Caco-2 (cell line): ENCODE results near the gene C2CD3. TPM values are rescaled to one million over a fixed set of nuclear protein-coding genes. Genes with fewer than 3 reads are reported as not detected.

Experiments used
- BruUV-seq: library from RNA; stranded (reverse); fragments of 400-500 nt; replicated peaks from 2 replicates; lab custom pipeline; 2021; lab: Mats Ljungman, UMichigan
- CTCF ChIA-PET: fragments of 300-600 bp; sonication (Branson Sonifier 250); formaldehyde crosslinking; loops from one replicate; lab custom pipeline; 2022; ENCODE audit warnings: antibody characterized with exemption; lab: Charles Lee
- POLR2A ChIA-PET: fragments of 300-600 bp; sonication (Branson Sonifier 250); formaldehyde crosslinking; loops from one replicate; lab custom pipeline; 2022; ENCODE audit warnings: antibody characterized with exemption; lab: Charles Lee
- DNase-seq, 2 experiments: peaks; one replicate each; pipeline versions ENCODE4 v3.0.0 to v3.0.0-alpha.2; 2020 to 2022
- H3K27me3 ChIP-seq: replicated peaks from 2 replicates; pipeline ENCODE4 v1.6.0; 2011; ENCODE audit warnings: low read length; ENCODE audit not compliant: control insufficient read depth, insufficient read depth
- H3K36me3 ChIP-seq: 2 replicates; pipeline ENCODE4 v1.5.1; 2011; ENCODE audit warnings: low read length; ENCODE audit not compliant: control insufficient read depth, insufficient read depth
- H3K4me1 ChIP-seq: fragments of 250-450 bp; sonication (Bioruptor Pico); 2 replicates; pipeline ENCODE4 v1.5.1; 2020; ENCODE audit warnings: mild to moderate bottlenecking
- H3K4me3 ChIP-seq: 2 replicates; pipeline ENCODE4 v1.5.1; 2011; ENCODE audit warnings: low read depth, mild to moderate bottlenecking, control low read depth, low read length
- H3K9me3 ChIP-seq: fragments of 250-450 bp; sonication (Bioruptor Pico); 2 replicates; pipeline ENCODE4 v1.5.1; 2020; ENCODE audit warnings: mild to moderate bottlenecking, moderate library complexity
- H3K27ac Mint-ChIP-seq: one replicate; pipeline ENCODE4 v1.8.0; 2022; ENCODE audit warnings: mixed read lengths; ENCODE audit not compliant: unreplicated experiment
- H3K27me3 Mint-ChIP-seq: one replicate; pipeline ENCODE4 v1.8.0; 2022; ENCODE audit warnings: mixed read lengths; ENCODE audit not compliant: insufficient read depth, unreplicated experiment
- H3K36me3 Mint-ChIP-seq: one replicate; pipeline ENCODE4 v1.8.0; 2022; ENCODE audit warnings: mild to moderate bottlenecking, mixed read lengths; ENCODE audit not compliant: insufficient read depth, unreplicated experiment
- H3K4me1 Mint-ChIP-seq: one replicate; pipeline ENCODE4 v1.8.0; 2022; ENCODE audit warnings: low read depth, mixed read lengths; ENCODE audit not compliant: unreplicated experiment
- H3K4me3 Mint-ChIP-seq: one replicate; pipeline ENCODE4 v1.8.0; 2022; ENCODE audit warnings: mild to moderate bottlenecking, moderate library complexity, mixed read lengths; ENCODE audit not compliant: unreplicated experiment
- H3K9me3 Mint-ChIP-seq: one replicate; pipeline ENCODE4 v1.8.0; 2022; ENCODE audit warnings: mixed read lengths; ENCODE audit not compliant: unreplicated experiment
- intact Hi-C: fragments of 100-400 bp; cut with micrococcal nuclease; formaldehyde crosslinking; loops from one replicate; pipeline ENCODE4 v1.10.0; 2022; ENCODE audit not compliant: unreplicated experiment
- total RNA-seq: library from RNA; stranded (reverse); gene quantifications from 2 replicates; pipeline ENCODE4 v1.2.3, GENCODE V29; 2022
- TF ChIP-seq, protein P1 (sequence below), 2 experiments: fragments of 200-600 bp in 1 of 2; IDR thresholded peaks; 1 replicate in 1 of 2; 2 replicates in 1 of 2; pipeline versions ENCODE4 v1.5.1 to v1.8.0; 2011 to 2022; ENCODE audit warnings: antibody characterized with exemption in 1 of 2, control low read depth in 1 of 2, inconsistent platforms in 1 of 2, low read depth in 1 of 2, low read length in 1 of 2, mild to moderate bottlenecking in 1 of 2, moderate library complexity in 1 of 2; ENCODE audit not compliant: insufficient read depth in 1 of 2, severe bottlenecking in 1 of 2, unreplicated experiment in 1 of 2

C2CD3 gene
- total RNA-seq, 1 experiment from 2014 or later = 47.5 TPM

DNA sequence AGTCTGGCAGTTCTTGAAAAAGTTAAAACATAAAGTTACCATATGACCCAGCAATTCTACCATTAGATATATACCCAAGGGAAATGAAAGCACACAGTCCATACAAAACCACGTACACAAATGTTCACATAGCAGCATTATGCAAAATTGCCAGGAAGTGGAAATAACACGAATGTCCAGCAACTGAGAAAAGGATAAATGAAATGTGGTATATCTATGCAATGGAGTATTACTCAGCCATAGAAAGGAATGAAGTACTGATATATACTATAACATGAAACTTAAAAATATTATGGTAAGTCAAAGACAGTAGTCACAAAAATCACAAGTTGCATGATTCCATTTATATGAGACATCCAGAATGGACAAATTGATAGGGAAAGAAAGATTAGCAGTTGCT, 57.9 kb downstream of the C2CD3 start:
- TF ChIP-seq, protein P1, sequence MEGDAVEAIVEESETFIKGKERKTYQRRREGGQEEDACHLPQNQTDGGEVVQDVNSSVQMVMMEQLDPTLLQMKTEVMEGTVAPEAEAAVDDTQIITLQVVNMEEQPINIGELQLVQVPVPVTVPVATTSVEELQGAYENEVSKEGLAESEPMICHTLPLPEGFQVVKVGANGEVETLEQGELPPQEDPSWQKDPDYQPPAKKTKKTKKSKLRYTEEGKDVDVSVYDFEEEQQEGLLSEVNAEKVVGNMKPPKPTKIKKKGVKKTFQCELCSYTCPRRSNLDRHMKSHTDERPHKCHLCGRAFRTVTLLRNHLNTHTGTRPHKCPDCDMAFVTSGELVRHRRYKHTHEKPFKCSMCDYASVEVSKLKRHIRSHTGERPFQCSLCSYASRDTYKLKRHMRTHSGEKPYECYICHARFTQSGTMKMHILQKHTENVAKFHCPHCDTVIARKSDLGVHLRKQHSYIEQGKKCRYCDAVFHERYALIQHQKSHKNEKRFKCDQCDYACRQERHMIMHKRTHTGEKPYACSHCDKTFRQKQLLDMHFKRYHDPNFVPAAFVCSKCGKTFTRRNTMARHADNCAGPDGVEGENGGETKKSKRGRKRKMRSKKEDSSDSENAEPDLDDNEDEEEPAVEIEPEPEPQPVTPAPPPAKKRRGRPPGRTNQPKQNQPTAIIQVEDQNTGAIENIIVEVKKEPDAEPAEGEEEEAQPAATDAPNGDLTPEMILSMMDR (IDR thresholded peaks at IDR 0.05; ENCODE audit: insufficient read depth in 1 of 2, low read depth in 1 of 2, low read length in 1 of 2, severe bottlenecking in 1 of 2, unreplicated experiment in 1 of 2) = no peak
- Mint-ChIP-seq H3K27me3 (no peaks in the 10 kb centered on the region), H3K27ac (no peak overlapping the region), H3K4me3 (no peak overlapping the region), H3K36me3 (peaks cover 39% of the 10 kb centered on the region), H3K9me3 (no peaks in the 10 kb centered on the region), H3K4me1 (no peaks in the 10 kb centered on the region)
- Histone ChIP-seq H3K27me3 (no peaks in the 10 kb centered on the region), H3K4me1 (no peaks in the 10 kb centered on the region), H3K4me3 (no peak overlapping the region), H3K9me3 (no peaks in the 10 kb centered on the region), H3K36me3 (peaks cover 1% of the 10 kb centered on the region; the same call in 1 of the 2 replicates)
- no peak for DNase-seq
- intact Hi-C loops = no loop called here
- ChIA-PET CTCF (no interaction called here), POLR2A (no interaction called here)
- BruUV-seq = no TSS peak

DNA sequence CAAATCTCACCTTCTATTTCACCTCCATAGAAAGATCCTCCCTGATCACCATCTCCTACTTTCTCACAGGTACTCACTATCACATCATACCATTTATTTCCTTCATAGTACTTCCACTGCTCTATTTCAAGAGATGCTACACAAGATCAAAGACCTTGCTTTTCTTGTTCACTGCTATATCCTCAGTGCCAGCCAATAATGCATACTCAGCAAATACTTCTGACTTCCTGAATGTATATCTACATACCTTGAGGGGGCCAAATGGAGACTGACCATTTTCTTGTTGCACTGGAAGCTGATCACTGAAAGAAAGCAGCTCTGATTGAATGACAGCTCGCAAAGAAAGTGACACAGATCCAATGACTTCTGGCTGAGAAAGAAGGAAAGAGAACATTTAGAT, 64.7 kb downstream of the C2CD3 start:
- no TSS peak for BruUV-seq
- no peaks in the 10 kb centered on the region for H3K4me1 ChIP-seq
- peaks cover 5% of the 10 kb centered on the region for H3K36me3 Mint-ChIP-seq
- H3K4me3 ChIP-seq = no peak overlapping the region
- intact Hi-C loops = no loop called here
- no peaks in the 10 kb centered on the region for H3K9me3 Mint-ChIP-seq
- CTCF ChIA-PET = interaction anchor here (1.2 kb wide), 1 partner anchor 145 kb away, joined by 3 read pairs; no protein-coding TSS in a partner anchor
- TF ChIP-seq, protein P1 (IDR thresholded peaks at IDR 0.05; ENCODE audit: insufficient read depth in 1 of 2, low read depth in 1 of 2, low read length in 1 of 2, severe bottlenecking in 1 of 2, unreplicated experiment in 1 of 2) = no peak
- no peaks in the 10 kb centered on the region for H3K36me3 ChIP-seq
- H3K4me3 Mint-ChIP-seq = no peak overlapping the region
- POLR2A ChIA-PET = no interaction called here
- H3K27me3 Mint-ChIP-seq = no peaks in the 10 kb centered on the region
- no peak for DNase-seq
- no peaks in the 10 kb centered on the region for H3K27me3 ChIP-seq
- no peak overlapping the region for H3K27ac Mint-ChIP-seq
- no peaks in the 10 kb centered on the region for H3K4me1 Mint-ChIP-seq
- H3K9me3 ChIP-seq = no peaks in the 10 kb centered on the region

DNA sequence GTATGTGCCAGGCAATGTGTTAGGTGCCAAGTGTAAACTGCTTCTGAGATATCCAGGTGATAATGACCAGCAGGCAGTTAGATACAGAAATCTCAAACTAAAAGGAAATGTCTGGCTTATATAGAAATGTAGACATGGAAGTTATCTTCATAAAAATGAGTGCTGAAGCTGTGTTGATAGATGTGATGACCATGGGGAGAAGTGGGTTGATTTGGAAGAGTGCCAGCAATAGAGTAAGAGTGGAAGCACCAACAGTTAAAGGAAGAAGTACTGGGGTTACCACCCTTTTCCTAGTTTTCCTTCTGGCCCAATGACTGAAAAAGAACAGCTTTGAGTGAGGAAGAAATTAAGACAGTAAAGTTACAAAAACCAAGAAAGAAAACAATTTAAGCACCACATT, 68.5 kb downstream of the C2CD3 start:
- H3K4me1 ChIP-seq = peaks cover 11% of the 10 kb centered on the region
- H3K9me3 ChIP-seq = no peaks in the 10 kb centered on the region
- no peak for DNase-seq
- no peaks in the 10 kb centered on the region for H3K4me1 Mint-ChIP-seq
- H3K9me3 Mint-ChIP-seq = no peaks in the 10 kb centered on the region
- H3K4me3 ChIP-seq = no peak overlapping the region
- no peaks in the 10 kb centered on the region for H3K36me3 ChIP-seq
- POLR2A ChIA-PET = no interaction called here
- no peaks in the 10 kb centered on the region for H3K27me3 ChIP-seq
- no peak overlapping the region for H3K4me3 Mint-ChIP-seq
- intact Hi-C loops = no loop called here
- TF ChIP-seq, protein P1 (IDR thresholded peaks at IDR 0.05; ENCODE audit: insufficient read depth in 1 of 2, low read depth in 1 of 2, low read length in 1 of 2, severe bottlenecking in 1 of 2, unreplicated experiment in 1 of 2) = no peak
- H3K27ac Mint-ChIP-seq = no peak overlapping the region
- H3K36me3 Mint-ChIP-seq = peaks cover 5% of the 10 kb centered on the region
- no TSS peak for BruUV-seq
- CTCF ChIA-PET = no interaction called here
- no peaks in the 10 kb centered on the region for H3K27me3 Mint-ChIP-seq
